Glutamatergic neuron (in vitro differentiated cells): Measurements from ENCODE around the gene MRPS33. TPM values are rescaled to one million over a fixed set of nuclear protein-coding genes. Genes with fewer than 3 reads are reported as not detected.
"Not testable (repeated sequence)": the region's sequence is repeated elsewhere in the genome, so short reads cannot be mapped to it uniquely, and the experiment has no call there.

ENCODE experiments used
- DNase-seq: peaks from one replicate; pipeline ENCODE4 v3.0.0; 2022
- H3K27ac Mint-ChIP-seq: one replicate; pipeline ENCODE4 v1.8.0; 2020; ENCODE audit warnings: mild to moderate bottlenecking, mixed read lengths, inconsistent platforms; ENCODE audit not compliant: unreplicated experiment
- H3K27me3 Mint-ChIP-seq: one replicate; pipeline ENCODE4 v1.8.0; 2020; ENCODE audit warnings: mild to moderate bottlenecking, moderate library complexity, mixed read lengths, inconsistent platforms; ENCODE audit not compliant: unreplicated experiment
- H3K36me3 Mint-ChIP-seq: one replicate; pipeline ENCODE4 v1.8.0; 2020; ENCODE audit warnings: mild to moderate bottlenecking, mixed read lengths, inconsistent platforms; ENCODE audit not compliant: unreplicated experiment
- H3K4me1 Mint-ChIP-seq: one replicate; pipeline ENCODE4 v1.8.0; 2020; ENCODE audit warnings: mild to moderate bottlenecking, low read depth, mixed read lengths, inconsistent platforms; ENCODE audit not compliant: unreplicated experiment
- H3K4me3 Mint-ChIP-seq: one replicate; pipeline ENCODE4 v1.8.0; 2020; ENCODE audit warnings: mild to moderate bottlenecking, mixed read lengths, inconsistent platforms; ENCODE audit not compliant: unreplicated experiment
- H3K9me3 Mint-ChIP-seq: one replicate; pipeline ENCODE4 v1.8.0; 2020; ENCODE audit warnings: mild to moderate bottlenecking, moderate library complexity, mixed read lengths, inconsistent platforms; ENCODE audit not compliant: unreplicated experiment
- CTCF ChIP-seq: fragments of 200-600 bp; sonication (generic); IDR thresholded peaks from one replicate; pipeline ENCODE4 v1.5.0; 2021; ENCODE audit not compliant: partially characterized antibody, unreplicated experiment
- total RNA-seq: library from RNA; stranded (reverse); fragmentation: NEBNext Ultra II Directional; extraction: Animal tissue kit (Norgen Biotek cat#: 25700); gene quantifications from one replicate; pipeline ENCODE4 v1.2.1, GENCODE V29; 2021; ENCODE audit not compliant: unreplicated experiment

MRPS33 gene
- total RNA-seq, 1 donor from 2014 or later = 33.9 TPM

- H3K4me1 Mint-ChIP-seq = no peaks in the 10 kb centered on the region
- TF ChIP-seq CTCF = no peak
- no peaks in the 10 kb centered on the region for H3K27me3 Mint-ChIP-seq
- no peak overlapping the region for H3K27ac Mint-ChIP-seq
- no peaks in the 10 kb centered on the region for H3K9me3 Mint-ChIP-seq
- no peaks in the 10 kb centered on the region for H3K36me3 Mint-ChIP-seq
- H3K4me3 Mint-ChIP-seq = no peak overlapping the region
- DNase-seq = no peak
Observed at GRCh38 chr7:140966561-140967233, 48.1 kb downstream of the MRPS33 start.

- DNase-seq = no peak
- Mint-ChIP-seq H3K9me3 (peaks cover 3% of the 10 kb centered on the region), H3K27ac (no peak overlapping the region), H3K4me3 (no peak overlapping the region), H3K4me1 (no peaks in the 10 kb centered on the region), H3K36me3 (peaks cover 8% of the 10 kb centered on the region), H3K27me3 (no peaks in the 10 kb centered on the region)
- no peak for TF ChIP-seq CTCF
Observed at GRCh38 chr7:140961117-140961516, 53.6 kb downstream of the MRPS33 start.

- not testable (repeated sequence) for H3K36me3 Mint-ChIP-seq, H3K27ac Mint-ChIP-seq, H3K4me3 Mint-ChIP-seq, H3K4me1 Mint-ChIP-seq, DNase-seq, H3K9me3 Mint-ChIP-seq, H3K27me3 Mint-ChIP-seq
Observed at GRCh38 chr7:140956997-140957396, 57.8 kb downstream of the MRPS33 start.

Other genes starting within 250 kb of the MRPS33 start
- 40.9 TPM for gene BRAF, start 90.0 kb downstream of the MRPS33 start, total RNA-seq
- gene TMEM178B, start 59.1 kb upstream of the MRPS33 start, total RNA-seq = 49.8 TPM